Retina (tissue), 1 donor: ENCODE data around the gene ASCL2.

Experiments
- DNase-seq: peaks from one replicate; pipeline ENCODE4 v3.0.0-alpha.2; 2016

The ASCL2 gene

GRCh38 chr11:2307501-2308331 lies 37.3 kb upstream of the ASCL2 start:
- no peak for DNase-seq

GRCh38 chr11:2306877-2307500 lies 36.6 kb upstream of the ASCL2 start:
- DNase-seq, result no peak

- no peak for DNase-seq
These were observed 36.0 kb upstream of the ASCL2 start for GRCh38 chr11:2306452-2306823.

GRCh38 chr11:2305788-2306451 lies 35.5 kb upstream of the ASCL2 start:
- no peak for DNase-seq

- peak; percentile 86 for DNase-seq
These were observed 34.9 kb upstream of the ASCL2 start for GRCh38 chr11:2305140-2305778.

- DNase-seq, result no peak
These were observed 34.2 kb upstream of the ASCL2 start for GRCh38 chr11:2304506-2305139.

- peak; percentile 49 for DNase-seq
These were observed 33.5 kb upstream of the ASCL2 start for GRCh38 chr11:2303627-2304505.

- no peak for DNase-seq
These were observed 32.7 kb upstream of the ASCL2 start for GRCh38 chr11:2302896-2303626.

- no peak for DNase-seq
These were observed 32.0 kb upstream of the ASCL2 start for GRCh38 chr11:2302306-2302895.

- DNase-seq, result no peak
These were observed 31.4 kb upstream of the ASCL2 start, which contains the start of the genes C11orf21 and TSPAN32 for GRCh38 chr11:2301631-2302305. Gene C11orf21, minus strand, starts transcription at chr11:2301918. Its CDS starts 110 bp downstream, at chr11:2301808. Gene TSPAN32, plus strand, starts transcription at chr11:2302013. Its CDS starts 137 bp downstream, at chr11:2302150.

- no peak for DNase-seq
These were observed 30.7 kb upstream of the ASCL2 start for GRCh38 chr11:2300936-2301630.

- DNase-seq, result no peak
These were observed 30.0 kb upstream of the ASCL2 start for GRCh38 chr11:2300290-2300935.

GRCh38 chr11:2299773-2300172 lies 29.4 kb upstream of the ASCL2 start:
- no peak for DNase-seq

GRCh38 chr11:2298795-2299761 lies 28.7 kb upstream of the ASCL2 start:
- DNase-seq, result peak; percentile 44

- no peak for DNase-seq
These were observed 27.9 kb upstream of the ASCL2 start for GRCh38 chr11:2298131-2298794.

- DNase-seq, result no peak
These were observed 27.2 kb upstream of the ASCL2 start for GRCh38 chr11:2297623-2298030.
